Adipose tissue (tissue), 3 donors: ENCODE results near the gene CBY2. TPM values are rescaled to one million over a fixed set of nuclear protein-coding genes. Genes with fewer than 3 reads are reported as not detected.

ENCODE experiments used
- H3K27ac ChIP-seq: one replicate; pipeline ENCODE4 v1.5.1; 2013; ENCODE audit warnings: low read depth, low read length
- WGBS, 3 donors: extraction: QIAGEN DNeasy Blood & Tissue Kit; methylation state at CpG; one replicate each; pipeline ENCODE4 v1.1.7; 2013; 5-methylcytosine and 5-hydroxymethylcytosine counted together
- polyA plus RNA-seq, 3 donors: library from polyadenylated mRNA; stranded (reverse); fragments of 200-250 nt; gene quantifications; one replicate each; pipeline ENCODE4 v1.2.3, GENCODE V29; 2013
- donor health status: healthy with polysubstance abuse.
- donor health status: Bipolar disorder and iron deficiency.
- donor health status: healthy.

Gene CBY2
- polyA plus RNA-seq, 3 donors = not detected

- H3K27ac ChIP-seq = no peak overlapping the region
- 28 to 41% (median 29%) methylated on average over 5 of the region's 5 CpGs for WGBS, 3 donors
Observed at GRCh38 chr13:45695198-45695730, 6.9 kb upstream of the CBY2 start.

DNA sequence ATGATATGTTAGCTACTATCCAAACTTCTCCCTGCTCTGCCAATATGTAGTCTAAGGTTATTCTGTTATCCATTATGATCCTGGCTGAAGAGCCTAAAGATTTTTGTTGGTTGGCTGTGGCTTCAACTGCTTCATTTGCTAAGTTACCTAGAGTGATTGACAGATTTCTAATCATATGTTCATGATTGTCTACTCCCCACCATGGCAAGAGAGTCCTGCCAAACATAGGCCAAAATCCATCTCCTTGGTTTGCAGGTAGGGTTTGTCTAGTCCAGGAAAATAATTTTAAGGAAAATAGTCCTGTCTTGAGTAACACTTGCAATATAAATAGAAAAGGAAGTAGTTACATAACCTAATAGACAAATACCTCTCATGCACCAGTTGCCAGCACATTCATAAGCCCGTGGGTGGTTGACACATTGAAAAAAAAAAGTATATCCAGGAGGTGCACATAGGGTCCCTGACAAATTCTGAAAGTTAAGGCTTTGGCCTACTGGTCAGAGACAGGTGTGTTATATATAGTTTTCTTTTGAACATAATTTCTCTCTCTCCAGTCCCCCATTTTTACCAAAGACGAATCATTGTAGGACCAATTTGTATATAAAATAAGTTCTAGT lies 5.4 kb upstream of the CBY2 start:
- 55 to 65% (median 57%) methylated on average over 2 of the region's 2 CpGs for WGBS, 3 donors
- H3K27ac ChIP-seq = no peak overlapping the region

DNA sequence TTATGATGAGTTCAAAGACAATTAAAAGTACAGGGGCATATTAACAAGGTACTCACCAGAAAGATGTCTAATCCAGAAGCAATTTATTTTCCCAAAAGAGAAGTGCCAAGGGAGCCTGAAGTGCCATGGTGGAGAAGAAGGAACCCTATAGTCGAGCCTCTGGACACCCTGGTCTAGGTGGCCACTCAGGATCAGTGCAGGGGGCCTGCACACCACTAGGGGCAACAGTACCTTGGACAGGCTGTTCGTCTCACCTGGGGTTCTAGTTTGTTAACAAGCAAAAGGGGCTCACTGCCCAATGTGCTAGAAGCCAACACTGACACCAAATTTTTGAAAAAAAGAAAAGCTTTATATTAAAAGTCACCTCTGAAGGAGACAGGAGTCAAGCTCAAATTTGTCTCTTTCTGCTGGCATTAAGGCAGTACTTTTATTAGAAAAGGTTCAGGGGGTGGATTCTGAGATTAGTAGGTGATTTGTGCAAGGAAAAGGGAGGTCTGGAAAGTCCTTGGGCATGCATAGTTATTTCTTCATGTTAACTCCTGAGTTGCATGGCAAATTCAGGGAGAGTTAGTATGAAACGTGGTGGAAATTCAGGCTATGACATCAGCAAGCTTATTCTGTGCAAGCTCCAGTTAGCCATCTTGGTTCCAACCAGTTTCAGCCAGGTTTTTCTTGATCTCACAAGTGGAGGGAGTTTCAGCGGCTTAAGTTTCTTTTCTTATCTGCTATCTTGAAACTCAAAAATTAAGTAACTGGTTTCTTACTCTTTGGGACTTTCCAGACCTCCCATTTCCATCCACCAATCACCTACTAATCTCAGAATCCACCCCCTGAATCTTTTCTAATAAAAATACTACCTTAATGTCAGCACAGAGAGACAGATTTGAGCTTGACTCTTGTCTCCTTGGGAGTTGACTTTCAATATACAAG lies 884 bp upstream of the CBY2 start:
- 64 to 71% (median 69%) methylated on average over 4 of the region's 4 CpGs for WGBS, 3 donors

DNA sequence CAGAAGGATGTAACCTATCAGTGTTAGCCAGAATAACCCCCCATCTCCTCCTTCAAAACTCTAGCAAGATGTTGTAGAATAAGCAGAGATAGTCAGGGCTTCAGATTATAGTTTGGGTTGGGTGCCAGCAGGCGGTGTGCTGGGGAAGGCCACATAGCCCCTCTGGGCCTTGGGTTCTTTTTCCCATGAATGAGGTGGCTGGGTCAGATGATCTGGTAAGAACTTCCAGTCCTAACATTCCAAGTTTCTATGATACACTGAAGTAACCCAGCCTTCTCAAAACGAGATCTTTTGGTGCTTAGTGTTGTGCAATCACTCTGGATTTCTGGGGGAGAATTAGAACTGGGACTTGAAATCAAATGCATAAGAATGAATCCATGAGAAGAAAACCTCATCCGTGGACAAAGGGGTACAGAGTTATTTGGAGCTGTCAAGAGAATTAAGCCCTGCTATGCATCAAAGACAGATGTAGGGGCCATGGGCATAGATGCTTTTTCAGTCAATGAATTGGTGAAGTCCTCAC lies 810 bp downstream of the CBY2 start:
- 62 to 70% (median 65%) methylated on average over 3 of the region's 3 CpGs for WGBS, 3 donors
- no peak overlapping the region for H3K27ac ChIP-seq

More for the DNA sequence above, 884 bp upstream of the CBY2 start:
- no peak overlapping the region for H3K27ac ChIP-seq

DNA sequence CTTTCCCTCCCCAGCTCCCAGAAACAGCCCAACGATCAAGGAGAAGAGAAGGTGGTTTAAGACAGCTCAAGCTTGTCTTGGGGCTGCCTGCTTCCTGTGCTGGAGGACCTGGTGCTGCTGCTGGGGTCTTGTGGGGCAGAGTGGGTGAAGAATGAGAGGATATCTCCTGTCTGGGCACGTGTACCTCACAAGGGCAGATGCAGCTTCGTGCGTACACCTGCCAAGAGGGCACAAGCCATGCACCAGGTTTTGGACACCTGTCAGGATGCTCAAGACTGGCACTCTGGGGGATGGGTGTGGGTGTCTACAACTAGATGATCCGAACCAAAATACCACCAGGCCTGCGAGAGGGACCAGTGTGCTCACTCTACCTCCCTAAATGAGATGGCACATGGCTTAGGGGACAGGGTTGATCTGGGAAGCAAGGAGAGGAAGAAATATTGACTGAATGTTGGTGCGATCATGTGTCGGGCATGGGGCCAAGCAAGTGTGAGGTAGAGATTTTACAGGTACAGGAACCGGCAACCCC lies 2.2 kb downstream of the CBY2 start:
- 87 to 93% (median 90%) methylated on average over 9 of the region's 9 CpGs for WGBS, 3 donors
- no peak overlapping the region for H3K27ac ChIP-seq

- H3K27ac ChIP-seq = no peak overlapping the region
- 52 to 66% (median 55%) methylated on average over 7 of the region's 7 CpGs for WGBS, 3 donors
Observed at GRCh38 chr13:45704854-45705695, 3.0 kb downstream of the CBY2 start.

GRCh38 chr13:45705918-45706317 lies 3.8 kb downstream of the CBY2 start:
- H3K27ac ChIP-seq = no peak overlapping the region

DNA sequence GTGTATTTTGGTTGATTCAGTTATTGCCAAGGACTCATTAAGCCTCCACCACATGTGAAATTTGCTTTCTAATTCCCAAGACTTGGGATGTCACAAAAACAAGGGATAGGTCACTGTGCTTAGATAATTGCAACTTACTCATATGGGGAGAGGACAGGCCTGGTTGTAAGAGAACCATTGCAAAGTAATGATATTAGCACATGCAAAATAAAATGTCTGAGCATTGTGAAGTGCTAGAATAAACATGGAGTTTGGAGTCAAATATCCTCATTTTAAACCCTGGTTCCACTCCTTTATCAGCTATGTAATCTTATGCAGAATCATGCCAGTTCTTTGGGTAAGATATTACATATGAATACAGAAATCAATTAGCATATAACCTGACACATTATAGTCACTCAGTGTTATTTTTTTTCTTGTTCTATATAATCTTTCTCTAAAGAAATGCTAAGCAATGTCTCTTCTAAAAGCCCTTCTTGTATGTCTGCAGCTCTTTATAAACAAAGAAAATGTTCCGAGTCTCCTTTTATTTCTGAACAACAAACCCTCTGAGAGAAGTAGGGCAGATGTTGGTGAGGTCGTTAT lies 5.5 kb downstream of the CBY2 start:
- WGBS, 3 donors = 72 to 75% (median 75%) methylated on average over 2 of the region's 2 CpGs
- no peak overlapping the region for H3K27ac ChIP-seq

GRCh38 chr13:45711951-45712350 lies 9.8 kb downstream of the CBY2 start:
- WGBS, 3 donors = 94 to 96% (median 95%) methylated on average over 2 of the region's 2 CpGs
- H3K27ac ChIP-seq = no peak overlapping the region

DNA sequence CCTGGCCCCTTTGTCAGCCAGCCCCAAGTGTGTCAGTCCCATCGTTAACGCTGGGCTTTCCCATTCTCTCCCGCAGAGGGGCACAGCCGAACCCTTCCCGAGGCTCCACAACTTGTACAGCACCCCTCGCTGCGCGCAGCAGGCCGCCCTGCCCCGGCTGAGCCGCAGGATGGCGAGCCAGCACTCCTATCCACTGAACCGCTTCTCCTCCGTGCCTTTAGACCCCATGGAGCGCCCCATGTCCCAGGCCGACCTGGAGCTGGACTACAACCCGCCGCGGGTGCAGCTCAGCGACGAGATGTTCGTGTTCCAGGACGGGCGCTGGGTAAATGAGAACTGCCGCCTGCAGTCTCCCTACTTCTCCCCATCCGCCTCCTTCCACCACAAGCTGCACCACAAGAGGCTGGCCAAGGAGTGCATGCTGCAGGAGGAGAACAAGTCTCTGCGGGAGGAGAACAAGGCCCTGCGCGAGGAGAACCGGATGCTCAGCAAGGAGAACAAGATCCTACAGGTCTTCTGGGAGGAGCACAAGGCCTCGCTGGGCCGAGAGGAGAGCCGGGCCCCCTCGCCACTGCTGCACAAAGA lies 11.1 kb downstream of the CBY2 start:
- WGBS, 3 donors = 96 to 98% (median 98%) methylated on average over 34 of the region's 34 CpGs
- H3K27ac ChIP-seq = no peak overlapping the region

GRCh38 chr13:45713721-45714120 lies 11.6 kb downstream of the CBY2 start:
- 95 to 98% (median 95%) methylated on average over 26 to 28 of the region's 28 CpGs for WGBS, 3 donors
- H3K27ac ChIP-seq = no peak overlapping the region

GRCh38 chr13:45714170-45714569 lies 12.1 kb downstream of the CBY2 start:
- no peak overlapping the region for H3K27ac ChIP-seq
- WGBS, 3 donors = 95 to 97% (median 96%) methylated on average over 18 of the region's 18 CpGs

GRCh38 chr13:45715351-45715750 lies 13.2 kb downstream of the CBY2 start:
- 87 to 89% (median 89%) methylated on average over 3 of the region's 3 CpGs for WGBS, 3 donors
- H3K27ac ChIP-seq = no peak overlapping the region

- 25 to 85% (median 73%) methylated on average over 1 of the region's 1 CpG for WGBS, 3 donors
- no peak overlapping the region for H3K27ac ChIP-seq
Observed at GRCh38 chr13:45717349-45717748, 15.2 kb downstream of the CBY2 start.

DNA sequence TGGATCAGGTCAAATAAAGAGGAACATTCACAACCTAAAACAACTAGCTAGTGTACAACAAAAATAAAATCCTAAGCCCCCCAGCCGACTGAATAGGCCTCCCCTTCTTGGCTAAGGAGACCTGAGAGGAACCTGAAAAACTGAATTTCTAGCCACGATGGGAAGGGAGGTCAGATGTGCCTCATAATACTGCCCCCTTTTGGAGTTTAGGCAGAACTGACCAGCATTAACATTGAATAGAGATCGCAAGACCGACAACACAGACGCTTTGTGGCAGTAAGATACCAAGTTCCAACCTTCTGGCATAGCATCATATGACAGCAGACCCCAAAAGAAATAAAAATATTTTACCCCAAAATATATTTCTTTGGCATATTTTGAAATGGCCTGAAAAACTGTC lies 15.9 kb downstream of the CBY2 start:
- WGBS, 3 donors = 57 to 72% (median 62%) methylated on average over 5 of the region's 5 CpGs
- H3K27ac ChIP-seq = no peak overlapping the region

GRCh38 chr13:45718992-45719391 lies 16.9 kb downstream of the CBY2 start:
- no peak overlapping the region for H3K27ac ChIP-seq
- 45 to 78% (median 54%) methylated on average over 1 of the region's 1 CpG for WGBS, 3 donors

DNA sequence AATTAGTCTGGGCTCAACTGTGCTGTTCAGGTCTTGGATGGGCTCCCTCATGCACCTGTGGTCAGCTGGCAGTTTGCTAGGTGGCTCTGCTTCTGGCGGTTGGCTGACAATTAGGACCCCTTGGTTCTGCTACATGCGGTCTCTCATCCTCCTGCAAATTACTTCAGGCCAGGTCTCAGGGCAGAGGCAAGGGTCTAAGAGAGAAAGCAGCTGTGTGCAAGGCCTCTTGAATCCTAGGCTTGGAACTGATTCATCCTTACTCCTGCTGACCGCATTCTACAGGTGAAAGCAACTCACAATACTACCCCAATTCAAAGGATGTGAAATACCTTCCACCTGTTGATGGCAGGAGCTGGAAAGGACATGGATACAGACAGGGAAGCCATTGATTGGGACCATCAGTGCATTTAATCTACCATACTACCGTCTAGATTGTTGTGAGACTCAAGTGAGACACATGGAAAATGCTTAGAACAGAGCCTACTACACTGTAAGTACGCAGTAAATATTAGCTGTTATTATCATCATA lies 19.1 kb downstream of the CBY2 start:
- 73 to 74% (median 73%) methylated on average over 5 of the region's 5 CpGs for WGBS, 3 donors
- no peak overlapping the region for H3K27ac ChIP-seq
